HFFc6 (cell line): ENCODE data around the gene SYNPO2L. TPM values are rescaled to one million over a fixed set of nuclear protein-coding genes. Genes with fewer than 3 reads are reported as not detected.

Experiments
- DNase-seq: peaks from one replicate; pipeline ENCODE4 v3.0.0-alpha.2; 2018
- H3K27ac Mint-ChIP-seq: 2 replicates; pipeline ENCODE4 v1.8.0; 2020; ENCODE audit warnings: mild to moderate bottlenecking, mixed read lengths
- H3K27me3 Mint-ChIP-seq: 2 replicates; pipeline ENCODE4 v1.8.0; 2021; ENCODE audit warnings: mild to moderate bottlenecking, moderate library complexity, mixed read lengths; ENCODE audit not compliant: insufficient read depth
- H3K36me3 Mint-ChIP-seq: 2 replicates; pipeline ENCODE4 v1.8.0; 2021; ENCODE audit warnings: low read depth, mixed read lengths
- H3K4me1 Mint-ChIP-seq: 2 replicates; pipeline ENCODE4 v1.8.0; 2020; ENCODE audit warnings: low read depth, mixed read lengths
- H3K4me3 Mint-ChIP-seq: 2 replicates; pipeline ENCODE4 v1.8.0; 2020; ENCODE audit warnings: mild to moderate bottlenecking, moderate library complexity, mixed read lengths
- H3K9me3 Mint-ChIP-seq: 2 replicates; pipeline ENCODE4 v1.8.0; 2020; ENCODE audit warnings: mild to moderate bottlenecking, mixed read lengths
- CTCF ChIP-seq: fragments of 200-600 bp; sonication (generic); IDR thresholded peaks from 2 replicates; pipeline ENCODE4 v1.5.0; 2021; ENCODE audit warnings: antibody characterized with exemption, mild to moderate bottlenecking
- total RNA-seq, 6 experiments: library from RNA; stranded (reverse); fragmentation: NEBNext Ultra II Directional; extraction: Animal tissue kit (Norgen Biotek cat#: 25700); gene quantifications; 2 replicates in 1 of 6; 3 replicates in 5 of 6; pipeline ENCODE4 v1.2.3, GENCODE V29; 2021

Gene SYNPO2L
- total RNA-seq, 6 experiments from 2014 or later: 1.5 to 3.3 (median 1.6) TPM

- H3K27me3 Mint-ChIP-seq: peaks cover 7% of the 10 kb centered on the region
Observed at GRCh38 chr10:73650537-73651331, 5.1 kb downstream of the SYNPO2L start.

GRCh38 chr10:73649876-73650536 is 5.8 kb downstream of the SYNPO2L start:
- H3K27me3 Mint-ChIP-seq: peaks cover 7% of the 10 kb centered on the region
- peak overlapping the region; percentile 97 for H3K27ac Mint-ChIP-seq
- H3K4me1 Mint-ChIP-seq: peaks cover 42% of the 10 kb centered on the region
- peak overlapping the region; percentile 41 for H3K4me3 Mint-ChIP-seq
- no peak for TF ChIP-seq CTCF
- H3K36me3 Mint-ChIP-seq: no peaks in the 10 kb centered on the region
- H3K9me3 Mint-ChIP-seq: no peaks in the 10 kb centered on the region
- DNase-seq: peak; percentile 63

More at GRCh38 chr10:73650537-73651331, 5.1 kb downstream of the SYNPO2L start:
- Mint-ChIP-seq H3K4me3 (peak overlapping the region; percentile 64), H3K36me3 (no peaks in the 10 kb centered on the region), H3K9me3 (no peaks in the 10 kb centered on the region), H3K4me1 (peaks cover 38% of the 10 kb centered on the region), H3K27ac (peak overlapping the region; percentile 97)
- no peak for TF ChIP-seq CTCF
- peak; percentile 89 for DNase-seq

GRCh38 chr10:73648975-73649829 is 6.6 kb downstream of the SYNPO2L start:
- Mint-ChIP-seq H3K4me1 (peaks cover 51% of the 10 kb centered on the region), H3K9me3 (no peaks in the 10 kb centered on the region), H3K27me3 (peaks cover 3% of the 10 kb centered on the region), H3K27ac (peak overlapping the region; percentile 97), H3K4me3 (peak overlapping the region; percentile 41), H3K36me3 (no peaks in the 10 kb centered on the region)
- no peak for TF ChIP-seq CTCF
- DNase-seq: peak; percentile 11

GRCh38 chr10:73647875-73648651 is 7.8 kb downstream of the SYNPO2L start:
- Mint-ChIP-seq H3K9me3 (no peaks in the 10 kb centered on the region), H3K36me3 (no peaks in the 10 kb centered on the region), H3K4me3 (0 out of 2 replicates have a peak overlapping the region, but pooled peaks have one; percentile 13), H3K4me1 (peaks cover 55% of the 10 kb centered on the region), H3K27me3 (no peaks in the 10 kb centered on the region; the same call in none of the 2 replicates), H3K27ac (no peak overlapping the region; the same call in 1 of the 2 replicates)
- TF ChIP-seq CTCF: no peak
- no peak for DNase-seq
